IMR-90 (cell line): ENCODE measurements around the gene PRPF6. TPM values are rescaled to one million over a fixed set of nuclear protein-coding genes. Genes with fewer than 3 reads are reported as not detected.

Experiments used
- ATAC-seq: fragments of 200-7000 bp; cut with Tn5 transposase; 2 replicates; pipeline ENCODE4 v1.9.1; 2020; ENCODE audit warnings: low read depth, mild to moderate bottlenecking, moderate library complexity
- BruUV-seq: library from RNA; stranded (reverse); fragments of 400-500 nt; replicated peaks from 2 replicates; lab custom pipeline; 2021; lab: Mats Ljungman, UMichigan
- CTCF ChIA-PET: fragments of 300-600 bp; formaldehyde crosslinking; extraction: SDS; loops from one replicate; lab custom pipeline; 2021; ENCODE audit warnings: antibody characterized with exemption; lab: Yijun Ruan, JAX
- POLR2A ChIA-PET: fragments of 300-600 bp; sonication (Branson Sonifier 250); formaldehyde crosslinking; loops from one replicate; lab custom pipeline; 2022; ENCODE audit warnings: antibody characterized with exemption; ENCODE audit not compliant: unreplicated experiment; lab: Charles Lee
- DNase-seq: peaks from one replicate; pipeline ENCODE4 v3.0.0; 2013
- H2AFZ ChIP-seq: replicated peaks from 2 replicates; pipeline ENCODE3; 2013; ENCODE audit warnings: low read length, mild to moderate bottlenecking; ENCODE audit not compliant: poor library complexity
- H2AK5ac ChIP-seq: 2 replicates; pipeline ENCODE4 v1.6.1; 2013; ENCODE audit warnings: low read depth, low read length, inconsistent platforms
- H2AK9ac ChIP-seq: replicated peaks from 2 replicates; pipeline ENCODE3; 2013; ENCODE audit warnings: mild to moderate bottlenecking, low read depth, low read length, moderate library complexity; ENCODE audit not compliant: poor library complexity
- H2BK120ac ChIP-seq: 2 replicates; pipeline ENCODE4 v1.6.1; 2013; ENCODE audit warnings: low read depth, low read length, inconsistent platforms
- H2BK15ac ChIP-seq: 3 replicates; pipeline ENCODE4 v1.6.1; 2013; ENCODE audit warnings: low read depth, low read length, inconsistent platforms
- H2BK20ac ChIP-seq: 2 replicates; pipeline ENCODE4 v1.6.1; 2013; ENCODE audit warnings: low read depth, mild to moderate bottlenecking, inconsistent platforms, low read length, moderate library complexity
- H2BK5ac ChIP-seq: 2 replicates; pipeline ENCODE4 v1.6.1; 2013; ENCODE audit warnings: mild to moderate bottlenecking, low read depth, low read length, inconsistent platforms; ENCODE audit not compliant: poor library complexity, severe bottlenecking
- H3K14ac ChIP-seq: replicated peaks from 2 replicates; pipeline ENCODE4 v1.6.1; 2013; ENCODE audit warnings: low read depth, low read length, inconsistent platforms
- H3K18ac ChIP-seq: 2 replicates; pipeline ENCODE4 v1.6.1; 2013; ENCODE audit warnings: low read depth, low read length, control low read depth
- H3K23ac ChIP-seq: 2 replicates; pipeline ENCODE4 v1.6.1; 2013; ENCODE audit warnings: low read depth, low read length, inconsistent platforms
- H3K27ac ChIP-seq: 2 replicates; pipeline ENCODE4 v1.5.1; 2013; ENCODE audit warnings: mild to moderate bottlenecking, control low read depth, low read length; ENCODE audit not compliant: insufficient read depth
- H3K27me3 ChIP-seq: 2 replicates; pipeline ENCODE4 v1.6.1; 2013; ENCODE audit warnings: low read length; ENCODE audit not compliant: control insufficient read depth, insufficient read depth
- H3K36me3 ChIP-seq: 2 replicates; pipeline ENCODE4 v1.6.1; 2013; ENCODE audit warnings: low read length, mixed read lengths; ENCODE audit not compliant: control insufficient read depth, insufficient read depth
- H3K4ac ChIP-seq: 2 replicates; pipeline ENCODE4 v1.6.1; 2013; ENCODE audit warnings: low read depth, low read length, inconsistent platforms
- H3K4me1 ChIP-seq: 2 replicates; pipeline ENCODE4 v1.6.1; 2013; ENCODE audit warnings: low read length, mixed read lengths; ENCODE audit not compliant: control insufficient read depth, insufficient read depth
- H3K4me2 ChIP-seq: 2 replicates; pipeline ENCODE4 v1.6.1; 2013; ENCODE audit warnings: low read depth, mild to moderate bottlenecking, control low read depth, low read length, moderate library complexity
- H3K4me3 ChIP-seq: 2 replicates; pipeline ENCODE4 v1.5.1; 2013; ENCODE audit warnings: low read depth, mild to moderate bottlenecking, control low read depth, low read length, moderate library complexity; ENCODE audit not compliant: insufficient read depth
- H3K56ac ChIP-seq: 2 replicates; pipeline ENCODE4 v1.6.1; 2013; ENCODE audit warnings: low read length, inconsistent platforms; ENCODE audit not compliant: insufficient read depth; ENCODE audit errors: extremely low read depth
- H3K79me1 ChIP-seq, 2 experiments: 2 replicates each; pipeline ENCODE4 v1.6.1; 2013; ENCODE audit warnings: low read length in 2 of 2, inconsistent platforms in 1 of 2, low read depth in 1 of 2
- H3K9ac ChIP-seq: 2 replicates; pipeline ENCODE4 v1.6.1; 2013; ENCODE audit warnings: low read depth, low read length, control low read depth
- H3K9me1 ChIP-seq: 2 replicates; pipeline ENCODE4 v1.6.1; 2013; ENCODE audit warnings: low read length, inconsistent platforms; ENCODE audit not compliant: insufficient read depth
- H3K9me3 ChIP-seq: 2 replicates; pipeline ENCODE4 v1.6.1; 2013; ENCODE audit warnings: low read length; ENCODE audit not compliant: control insufficient read depth, insufficient read depth
- H4K20me1 ChIP-seq: 2 replicates; pipeline ENCODE4 v1.6.1; 2013; ENCODE audit warnings: low read length, inconsistent platforms; ENCODE audit not compliant: insufficient read depth
- H4K5ac ChIP-seq: 2 replicates; pipeline ENCODE4 v1.6.1; 2013; ENCODE audit warnings: mild to moderate bottlenecking, low read depth, low read length, control low read depth
- H4K8ac ChIP-seq, 2 experiments: 2 replicates each; pipeline ENCODE4 v1.6.1; 2013; ENCODE audit warnings: low read depth in 2 of 2, low read length in 2 of 2, control low read depth in 1 of 2, inconsistent platforms in 1 of 2
- H4K91ac ChIP-seq: 2 replicates; pipeline ENCODE4 v1.6.1; 2013; ENCODE audit warnings: low read depth, low read length, inconsistent platforms; ENCODE audit not compliant: insufficient read depth
- BHLHE40 ChIP-seq: fragments of 150-350 bp; IDR thresholded peaks from 2 replicates; pipeline ENCODE4 v1.6.1; 2016; ENCODE audit warnings: mild to moderate bottlenecking, low read depth, low read length
- CEBPB ChIP-seq: IDR thresholded peaks from 2 replicates; pipeline ENCODE4 v1.6.1; 2012; ENCODE audit warnings: low read depth, low read length, improper control_type of control experiment
- CTCF ChIP-seq: conservative IDR thresholded peaks from 2 replicates; pipeline ENCODE4 v1.5.1; 2012; ENCODE audit warnings: mild to moderate bottlenecking, low read depth, low read length, improper control_type of control experiment
- FOS ChIP-seq: fragments of 150-350 bp; IDR thresholded peaks from 2 replicates; pipeline ENCODE4 v1.6.1; 2016; ENCODE audit warnings: low read depth, low read length
- MAFK ChIP-seq: IDR thresholded peaks from 2 replicates; pipeline ENCODE4 v1.6.1; 2012; ENCODE audit warnings: low read depth, low read length, improper control_type of control experiment
- MXI1 ChIP-seq: IDR thresholded peaks from 2 replicates; pipeline ENCODE4 v1.6.1; 2012; ENCODE audit warnings: low read depth, mild to moderate bottlenecking, low read length, moderate library complexity, borderline replicate concordance
- NFE2L2 ChIP-seq: fragments of 150-350 bp; IDR thresholded peaks from 2 replicates; pipeline ENCODE4 v1.6.1; 2016; ENCODE audit warnings: low read depth, mild to moderate bottlenecking, low read length
- RCOR1 ChIP-seq: IDR thresholded peaks from 2 replicates; pipeline ENCODE4 v1.6.1; 2012; ENCODE audit warnings: mild to moderate bottlenecking, low read length, improper control_type of control experiment; ENCODE audit not compliant: insufficient replicate concordance
- RFX5 ChIP-seq: IDR thresholded peaks from 2 replicates; pipeline ENCODE4 v1.8.0; 2012; ENCODE audit warnings: low read depth, mild to moderate bottlenecking, low read length, moderate library complexity
- USF2 ChIP-seq: fragments of 150-350 bp; IDR thresholded peaks from 2 replicates; pipeline ENCODE4 v1.6.1; 2017; ENCODE audit warnings: mild to moderate bottlenecking, antibody characterized with exemption, low read length, low read depth
- WGBS, 2 experiments: methylation state at CpG; one replicate each; pipeline versions ENCODE4 v1.1.5 to v1.1.7; 2013; ENCODE audit warnings: missing lambda C conversion rate in 2 of 2; ENCODE audit not compliant: insufficient read length in 1 of 2; ENCODE audit errors: extremely low coverage in 2 of 2; 5-methylcytosine and 5-hydroxymethylcytosine counted together
- dilution Hi-C: fragments of 300-500 bp; cut with HindIII; formaldehyde crosslinking; loops from one replicate; pipeline ENCODE4 v1.14.3; 2018; ENCODE audit warnings: low sequenced_read_pairs; ENCODE audit not compliant: unreplicated experiment
- in situ Hi-C: fragments of 300-500 bp; cut with MboI; formaldehyde crosslinking; loops from 3 replicates; pipeline ENCODE4 v1.14.3; 2019; ENCODE audit warnings: low sequenced_read_pairs, inconsistent platforms, mixed read lengths
- intact Hi-C: fragments of 100-400 bp; cut with micrococcal nuclease; formaldehyde crosslinking; loops from 2 replicates; pipeline ENCODE4 v1.10.0; 2022
- polyA plus RNA-seq, 3 experiments: library from polyadenylated mRNA; depleted of rRNA; stranded (reverse); fragments of >200 nt; gene quantifications; 2 replicates each; pipeline ENCODE4 v1.2.3, GENCODE V29; 2012; ENCODE audit warnings: low replicate concordance in 1 of 3
- total RNA-seq: library from RNA; depleted of rRNA; stranded (reverse); fragments of >200 nt; gene quantifications from 2 replicates; pipeline ENCODE4 v1.2.3, GENCODE V29; 2012
- TF ChIP-seq, protein P1 (sequence below): fragments of 150-350 bp; IDR thresholded peaks from 2 replicates; pipeline ENCODE4 v1.6.1; 2016; ENCODE audit warnings: low read depth, mild to moderate bottlenecking, low read length, moderate library complexity, borderline replicate concordance

Gene PRPF6
- total and polyA plus RNA-seq, 2 of the 4 experiments (the other 2 are of a cell fraction): 43.5 to 71.3 TPM

DNA sequence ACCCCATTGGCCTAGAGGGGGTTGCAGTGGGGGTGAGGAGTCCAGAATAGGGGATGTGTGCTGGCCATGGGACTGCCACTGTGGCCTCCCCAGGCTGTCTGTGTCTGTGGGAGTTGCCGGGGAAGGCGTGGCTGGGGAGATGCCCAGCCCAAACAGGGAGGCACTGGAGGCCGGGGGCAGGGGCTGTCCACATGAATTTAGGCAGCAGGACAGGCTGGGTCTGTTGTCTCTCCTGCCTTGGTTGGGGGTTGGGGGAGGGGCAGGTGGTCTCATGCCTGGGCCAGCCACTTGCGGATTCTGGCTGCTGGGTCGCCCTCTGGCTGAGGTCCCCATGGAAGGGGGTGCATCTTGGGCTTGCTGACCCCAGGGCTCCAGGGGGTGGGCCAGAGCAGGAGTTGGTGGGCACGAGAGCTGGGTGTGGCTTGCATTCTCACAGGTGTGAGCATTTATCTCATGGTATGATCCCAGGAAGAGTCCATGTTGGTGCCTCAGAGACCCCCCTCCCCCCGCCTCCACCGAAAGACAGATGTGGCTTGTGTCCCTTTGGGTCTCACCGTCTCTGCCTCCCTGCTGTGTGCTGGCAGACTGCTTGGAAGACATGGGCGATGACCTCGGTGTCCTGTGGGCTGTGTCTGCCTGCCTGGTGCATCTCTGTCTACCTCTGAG, 64.5 kb downstream of the PRPF6 start:
- dilution Hi-C loops (no loop called here), in situ Hi-C loops (no loop called here), intact Hi-C loops (no loop called here)
- Histone ChIP-seq H4K91ac (no peak overlapping the region), H3K4me2 (no peak overlapping the region), H2BK5ac (no peak overlapping the region), H4K5ac (no peak overlapping the region), H2BK15ac (no peak overlapping the region), H4K8ac (no peak overlapping the region), H2AK9ac (no peak overlapping the region), H3K27ac (no peak overlapping the region), H3K23ac (no peak overlapping the region), H3K18ac (no peak overlapping the region), H3K56ac (no peak overlapping the region), H3K9ac (no peak overlapping the region), H3K79me1 (no peaks in the 10 kb centered on the region), H3K9me1 (no peaks in the 10 kb centered on the region), H3K27me3 (peaks cover 68% of the 10 kb centered on the region), H4K20me1 (no peaks in the 10 kb centered on the region; the same call in 1 of the 2 replicates), H3K9me3 (no peaks in the 10 kb centered on the region), H3K4ac (no peak overlapping the region), H2BK20ac (no peak overlapping the region), H3K36me3 (no peaks in the 10 kb centered on the region), H3K4me1 (peaks cover 2% of the 10 kb centered on the region; the same call in 1 of the 2 replicates), H2AFZ (peak overlapping the region; percentile 14), H2AK5ac (no peak overlapping the region), H2BK120ac (no peak overlapping the region), H3K14ac (no peak overlapping the region), H3K4me3 (no peak overlapping the region)
- ChIA-PET CTCF (no interaction called here), POLR2A (no interaction called here)
- WGBS, 2 experiments: 38% methylated on average over 5 of the region's 11 CpGs; no CpG with 5 or more reads in 1 of the 2 experiments
- ATAC-seq (no peak), DNase-seq (no peak)
- TF ChIP-seq RCOR1: no peak
- TF ChIP-seq USF2: no peak
- TF ChIP-seq NFE2L2: no peak
- TF ChIP-seq RFX5: no peak
- TF ChIP-seq, protein P1, sequence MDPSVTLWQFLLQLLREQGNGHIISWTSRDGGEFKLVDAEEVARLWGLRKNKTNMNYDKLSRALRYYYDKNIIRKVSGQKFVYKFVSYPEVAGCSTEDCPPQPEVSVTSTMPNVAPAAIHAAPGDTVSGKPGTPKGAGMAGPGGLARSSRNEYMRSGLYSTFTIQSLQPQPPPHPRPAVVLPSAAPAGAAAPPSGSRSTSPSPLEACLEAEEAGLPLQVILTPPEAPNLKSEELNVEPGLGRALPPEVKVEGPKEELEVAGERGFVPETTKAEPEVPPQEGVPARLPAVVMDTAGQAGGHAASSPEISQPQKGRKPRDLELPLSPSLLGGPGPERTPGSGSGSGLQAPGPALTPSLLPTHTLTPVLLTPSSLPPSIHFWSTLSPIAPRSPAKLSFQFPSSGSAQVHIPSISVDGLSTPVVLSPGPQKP: no peak
- TF ChIP-seq BHLHE40: no peak
- no peak for TF ChIP-seq MAFK
- no peak for TF ChIP-seq FOS
- TF ChIP-seq MXI1: no peak
- TF ChIP-seq CEBPB: no peak
- TF ChIP-seq CTCF: no peak
- no TSS peak for BruUV-seq
